Measurements from ENCODE around the gene DPH2. TPM values are rescaled to one million over a fixed set of nuclear protein-coding genes. Genes with fewer than 3 reads are reported as not detected.
A peak's percentile ranks its signal among the peaks of the same experiment; 100 is the strongest.

The DPH2 gene
- polyA plus RNA-seq, 2 of the 4 experiments (the other 2 are of a cell fraction), result 38.8 to 41.7 TPM

DNA sequence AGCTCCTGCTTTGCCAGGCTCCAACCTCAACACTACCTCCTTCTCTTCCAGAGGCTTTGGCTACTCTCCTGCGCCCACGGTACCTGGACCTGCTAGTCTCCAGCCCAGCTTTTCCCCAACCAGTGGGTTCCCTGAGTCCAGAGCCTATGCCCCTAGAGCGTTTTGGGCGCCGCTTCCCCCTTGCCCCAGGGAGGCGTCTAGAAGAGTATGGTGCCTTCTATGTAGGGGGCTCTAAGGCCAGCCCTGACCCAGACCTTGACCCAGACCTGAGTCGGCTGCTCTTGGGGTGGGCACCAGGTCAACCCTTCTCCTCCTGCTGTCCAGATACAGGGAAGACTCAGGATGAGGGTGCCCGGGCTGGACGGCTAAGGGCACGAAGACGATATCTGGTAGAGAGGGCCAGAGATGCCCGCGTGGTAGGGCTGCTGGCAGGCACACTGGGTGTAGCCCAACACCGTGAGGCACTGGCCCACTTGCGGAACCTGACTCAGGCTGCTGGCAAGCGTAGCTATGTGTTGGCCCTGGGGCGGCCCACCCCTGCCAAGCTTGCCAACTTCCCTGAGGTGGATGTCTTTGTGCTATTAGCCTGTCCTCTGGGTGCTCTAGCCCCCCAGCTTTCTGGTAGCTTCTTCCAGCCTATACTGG lies 1.6 kb downstream of the DPH2 start:
- no peak for TF ChIP-seq HOXB13 (CRISPR knock-in tag; IDR thresholded peaks at IDR 0.05; ENCODE audit: low read depth)
- no peak for TF ChIP-seq HDAC2 (IDR thresholded peaks at IDR 0.05)
- no peak for TF ChIP-seq JUNB (IDR thresholded peaks at IDR 0.05)
- TF ChIP-seq, protein P1, sequence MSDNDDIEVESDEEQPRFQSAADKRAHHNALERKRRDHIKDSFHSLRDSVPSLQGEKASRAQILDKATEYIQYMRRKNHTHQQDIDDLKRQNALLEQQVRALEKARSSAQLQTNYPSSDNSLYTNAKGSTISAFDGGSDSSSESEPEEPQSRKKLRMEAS (IDR thresholded peaks at IDR 0.05), result no peak
- TF ChIP-seq HOXA7 (CRISPR knock-in tag; IDR thresholded peaks at IDR 0.05), result no peak
- TF ChIP-seq RAD21 (conservative IDR thresholded peaks at IDR 0.05 in 1 of 2, IDR thresholded peaks at IDR 0.05 in 1 of 2), result no peak
- ATAC-seq (no peak), FAIRE-seq (no peak), DNase-seq (ENCODE audit: low read depth in 1 of 2, low spot score in 1 of 2) (no peak)
- H3K4me1 ChIP-seq, result peaks cover 21% of the 10 kb centered on the region; the same call in 2 of the 3 replicates
- CTCF ChIA-PET, result interaction anchor here (0.5 to 1.9 kb wide), 5 partner anchors 37 to 345 kb away, joined by 4 to 7 read pairs (median 5); no protein-coding TSS in a partner anchor
- H3K27ac ChIP-seq, result no peak overlapping the region
- POLR2A ChIA-PET, result no interaction called here
- peak overlapping the region; percentile 97 for H3K4me2 ChIP-seq
- no peak overlapping the region for H3K4me3 ChIP-seq
- WGBS (ENCODE audit: missing lambda C conversion rate), result 94% methylated on average over 12 of the region's 17 CpGs
- H3K9me3 ChIP-seq, result no peaks in the 10 kb centered on the region

DNA sequence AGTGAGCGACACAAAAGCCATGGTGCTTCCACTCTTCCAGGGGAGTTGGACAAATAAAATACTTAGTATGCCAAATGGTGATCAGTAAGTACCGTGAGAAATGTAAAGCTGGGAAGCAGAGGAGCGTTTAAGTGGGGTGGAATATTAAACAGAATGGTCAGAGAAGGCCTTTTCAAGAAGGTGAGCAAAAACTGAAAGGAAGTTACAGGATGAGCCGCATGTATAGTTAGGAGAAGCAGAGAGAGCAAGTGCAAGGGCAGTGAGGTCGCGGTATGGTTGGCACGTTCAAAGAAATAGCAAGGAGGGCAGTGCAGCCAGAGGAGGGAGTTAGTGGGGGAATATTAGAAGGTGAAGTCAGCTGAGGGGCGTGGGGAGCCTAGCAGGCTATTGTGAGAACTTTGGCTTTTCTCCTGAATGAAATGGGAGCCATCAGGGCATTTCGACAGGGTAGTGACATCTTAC lies 4.2 kb downstream of the DPH2 start:
- ATAC-seq, result peak in 1 of 2 experiments; percentile 6; a peak in 2 of 6 replicates
- POLR2A ChIA-PET, result interaction anchor here (0.8 to 1.5 kb wide), 2 partner anchors 321 to 324 kb away, joined by 3 to 5 read pairs; partner anchors contain the start of gene KDM4A
- Histone ChIP-seq H3K9me3 (no peaks in the 10 kb centered on the region), H3K4me1 (peaks cover 35% of the 10 kb centered on the region; the same call in 2 of the 3 replicates), H3K27ac (peak overlapping the region; percentile 94 to 95), H3K4me2 (peak overlapping the region; percentile 79), H3K4me3 (peak overlapping the region; percentile 95)
- 58% methylated on average over 9 of the region's 9 CpGs for WGBS (ENCODE audit: missing lambda C conversion rate)
- no peak for FAIRE-seq
- peak in 1 of 2 experiments; percentile 46 for DNase-seq (ENCODE audit: low read depth in 1 of 2, low spot score in 1 of 2)
- CTCF ChIA-PET, result interaction anchor here (2.2 to 3.1 kb wide), 2 partner anchors 31 to 210 kb away, joined by 6 to 15 read pairs; no protein-coding TSS in a partner anchor
- no peak for TF ChIP-seq PHF8 (IDR thresholded peaks at IDR 0.05; ENCODE audit: borderline replicate concordance, low read depth)
- no peak for TF ChIP-seq ZC3H11A (IDR thresholded peaks at IDR 0.05)
- TF ChIP-seq CHD2 (IDR thresholded peaks at IDR 0.05; ENCODE audit: low read length, partially characterized antibody), result no peak
- TF ChIP-seq, protein P2, sequence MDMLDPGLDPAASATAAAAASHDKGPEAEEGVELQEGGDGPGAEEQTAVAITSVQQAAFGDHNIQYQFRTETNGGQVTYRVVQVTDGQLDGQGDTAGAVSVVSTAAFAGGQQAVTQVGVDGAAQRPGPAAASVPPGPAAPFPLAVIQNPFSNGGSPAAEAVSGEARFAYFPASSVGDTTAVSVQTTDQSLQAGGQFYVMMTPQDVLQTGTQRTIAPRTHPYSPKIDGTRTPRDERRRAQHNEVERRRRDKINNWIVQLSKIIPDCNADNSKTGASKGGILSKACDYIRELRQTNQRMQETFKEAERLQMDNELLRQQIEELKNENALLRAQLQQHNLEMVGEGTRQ (IDR thresholded peaks at IDR 0.05), result no peak
- TF ChIP-seq, protein P3, sequence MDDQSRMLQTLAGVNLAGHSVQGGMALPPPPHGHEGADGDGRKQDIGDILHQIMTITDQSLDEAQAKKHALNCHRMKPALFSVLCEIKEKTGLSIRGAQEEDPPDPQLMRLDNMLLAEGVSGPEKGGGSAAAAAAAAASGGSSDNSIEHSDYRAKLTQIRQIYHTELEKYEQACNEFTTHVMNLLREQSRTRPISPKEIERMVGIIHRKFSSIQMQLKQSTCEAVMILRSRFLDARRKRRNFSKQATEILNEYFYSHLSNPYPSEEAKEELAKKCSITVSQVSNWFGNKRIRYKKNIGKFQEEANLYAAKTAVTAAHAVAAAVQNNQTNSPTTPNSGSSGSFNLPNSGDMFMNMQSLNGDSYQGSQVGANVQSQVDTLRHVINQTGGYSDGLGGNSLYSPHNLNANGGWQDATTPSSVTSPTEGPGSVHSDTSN (IDR thresholded peaks at IDR 0.05), result 0 out of 2 replicates have a peak, but pooled peaks have one; percentile 39
- TF ChIP-seq, protein P4, sequence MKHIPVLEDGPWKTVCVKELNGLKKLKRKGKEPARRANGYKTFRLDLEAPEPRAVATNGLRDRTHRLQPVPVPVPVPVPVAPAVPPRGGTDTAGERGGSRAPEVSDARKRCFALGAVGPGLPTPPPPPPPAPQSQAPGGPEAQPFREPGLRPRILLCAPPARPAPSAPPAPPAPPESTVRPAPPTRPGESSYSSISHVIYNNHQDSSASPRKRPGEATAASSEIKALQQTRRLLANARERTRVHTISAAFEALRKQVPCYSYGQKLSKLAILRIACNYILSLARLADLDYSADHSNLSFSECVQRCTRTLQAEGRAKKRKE (CRISPR knock-in tag; IDR thresholded peaks at IDR 0.05; ENCODE audit: low read depth), result no peak
- no peak for TF ChIP-seq CHD4 (IDR thresholded peaks at IDR 0.05; ENCODE audit: borderline replicate concordance)

DNA sequence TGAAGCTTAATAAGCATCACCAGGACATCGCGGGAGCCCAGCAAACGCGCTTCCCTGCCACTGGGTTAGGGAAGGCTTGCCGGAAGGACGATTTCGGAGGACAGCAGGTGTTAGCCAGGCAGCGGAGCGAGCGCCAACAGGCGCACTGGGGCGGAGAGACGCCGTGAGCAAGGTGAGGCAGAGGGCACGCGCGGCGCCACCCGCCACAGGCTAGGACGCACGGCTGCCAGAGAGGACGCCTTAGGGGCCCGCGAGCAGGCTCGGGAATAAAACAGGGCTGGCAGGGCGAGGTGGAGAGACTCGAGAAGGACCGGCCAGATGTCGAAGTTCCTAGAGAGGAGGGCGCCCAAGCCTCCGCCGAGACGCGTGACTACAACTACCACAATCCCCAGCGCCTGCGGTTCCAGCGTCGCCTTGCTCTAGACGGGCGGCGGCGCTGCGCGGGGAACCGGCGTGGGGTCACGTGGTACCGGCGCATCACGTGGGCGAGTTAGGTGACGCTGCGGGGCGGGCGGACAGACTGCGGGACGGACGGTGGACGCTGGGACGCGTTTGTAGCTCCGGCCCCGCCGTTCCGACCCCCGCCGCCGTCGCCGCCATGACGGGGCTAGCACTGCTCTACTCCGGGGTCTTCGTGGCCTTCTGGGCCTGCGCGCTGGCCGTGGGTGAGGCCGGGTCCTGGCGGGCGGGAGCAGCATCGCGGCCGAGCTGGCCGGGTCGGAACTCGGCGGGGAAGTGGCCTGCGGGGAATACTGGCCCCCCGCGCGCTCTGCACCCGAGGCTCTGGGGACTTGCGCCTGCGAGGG lies 4.8 kb downstream of the DPH2 start, which contains the start of gene ATP6V0B:
Gene ATP6V0B, plus strand, starts transcription at position 518 of the 806 bp plus-strand sequence. Its CDS starts 81 bp downstream, at position 599.
- no peak for FAIRE-seq
- ATAC-seq, result peak; percentile 73 to 85
- Histone ChIP-seq H3K9me3 (no peaks in the 10 kb centered on the region), H3K4me3 (peak within 1 kb of the TSS; percentile 95), H3K4me2 (peak within 1 kb of the TSS; percentile 79), H3K4me1 (peaks cover 35% of the 10 kb centered on the region; the same call in 2 of the 3 replicates), H3K27ac (peak within 1 kb of the TSS; percentile 94 to 95)
- POLR2A ChIA-PET, result interaction anchor here (0.8 to 1.5 kb wide), 2 partner anchors 322 to 324 kb away, joined by 3 to 5 read pairs; partner anchors contain the start of gene KDM4A
- CTCF ChIA-PET, result interaction anchor here (1.0 to 3.1 kb wide), 6 partner anchors 14 to 211 kb away, joined by 3 to 15 read pairs (median 7); no protein-coding TSS in a partner anchor
- peak; percentile 87 to 91 for DNase-seq (ENCODE audit: low read depth in 1 of 2, low spot score in 1 of 2)
- 4% methylated on average over 19 of the region's 93 CpGs for WGBS (ENCODE audit: missing lambda C conversion rate)
- TF ChIP-seq RCOR1 (IDR thresholded peaks at IDR 0.05; ENCODE audit: low read depth, low read length) (no peak), ESRRA (IDR thresholded peaks at IDR 0.05; ENCODE audit: borderline replicate concordance, low read length) (no peak), TFCP2L1 (CRISPR knock-in tag; IDR thresholded peaks at IDR 0.05) (no peak), EHMT2 (IDR thresholded peaks at IDR 0.05; ENCODE audit: low read depth) (no peak), NR3C1 (IDR thresholded peaks at IDR 0.05) (no peak), ZSCAN20 (CRISPR knock-in tag; IDR thresholded peaks at IDR 0.05) (no peak), SREBF2 (IDR thresholded peaks at IDR 0.05) (no peak), ZNF302 (CRISPR knock-in tag; IDR thresholded peaks at IDR 0.05) (no peak), MAFK (IDR thresholded peaks at IDR 0.05; ENCODE audit: partially characterized antibody) (no peak), MYC (IDR thresholded peaks at IDR 0.05; ENCODE audit: borderline replicate concordance, low read length) (no peak), PHF8 (IDR thresholded peaks at IDR 0.05; ENCODE audit: borderline replicate concordance, low read depth) (peak; percentile 60; the same call in 1 of the 2 replicates), CHD2 (IDR thresholded peaks at IDR 0.05; ENCODE audit: low read length, partially characterized antibody) (no peak), GATA3 (IDR thresholded peaks at IDR 0.05; ENCODE audit: borderline replicate concordance) (no peak)
- TF ChIP-seq, protein P5, sequence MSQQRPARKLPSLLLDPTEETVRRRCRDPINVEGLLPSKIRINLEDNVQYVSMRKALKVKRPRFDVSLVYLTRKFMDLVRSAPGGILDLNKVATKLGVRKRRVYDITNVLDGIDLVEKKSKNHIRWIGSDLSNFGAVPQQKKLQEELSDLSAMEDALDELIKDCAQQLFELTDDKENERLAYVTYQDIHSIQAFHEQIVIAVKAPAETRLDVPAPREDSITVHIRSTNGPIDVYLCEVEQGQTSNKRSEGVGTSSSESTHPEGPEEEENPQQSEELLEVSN (IDR thresholded peaks at IDR 0.05; ENCODE audit: borderline replicate concordance, low read depth), result 0 out of 2 replicates have a peak, but pooled peaks have one; percentile 41
- TF ChIP-seq, protein P6, sequence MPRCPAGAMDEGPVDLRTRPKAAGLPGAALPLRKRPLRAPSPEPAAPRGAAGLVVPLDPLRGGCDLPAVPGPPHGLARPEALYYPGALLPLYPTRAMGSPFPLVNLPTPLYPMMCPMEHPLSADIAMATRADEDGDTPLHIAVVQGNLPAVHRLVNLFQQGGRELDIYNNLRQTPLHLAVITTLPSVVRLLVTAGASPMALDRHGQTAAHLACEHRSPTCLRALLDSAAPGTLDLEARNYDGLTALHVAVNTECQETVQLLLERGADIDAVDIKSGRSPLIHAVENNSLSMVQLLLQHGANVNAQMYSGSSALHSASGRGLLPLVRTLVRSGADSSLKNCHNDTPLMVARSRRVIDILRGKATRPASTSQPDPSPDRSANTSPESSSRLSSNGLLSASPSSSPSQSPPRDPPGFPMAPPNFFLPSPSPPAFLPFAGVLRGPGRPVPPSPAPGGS (IDR thresholded peaks at IDR 0.05), result no peak
